Right lobe of liver (tissue), 6 donors: Measurements from ENCODE around the gene ITGA8. TPM values are rescaled to one million over a fixed set of nuclear protein-coding genes. Genes with fewer than 3 reads are reported as not detected.
"Not testable (repeated sequence)": the region's sequence is repeated elsewhere in the genome, so short reads cannot be mapped to it uniquely, and the experiment has no call there.

Experiments used
- ATAC-seq, 4 donors: fragments of 200-7000 bp; cut with Tn5 transposase; one replicate each; pipeline ENCODE4 v1.9.1; 2020; ENCODE audit warnings: mild to moderate bottlenecking in 4 of 4, moderate library complexity in 4 of 4
- DNase-seq, 3 donors: peaks; one replicate each; pipeline ENCODE4 v3.0.0-alpha.2; 2020
- H3K27ac ChIP-seq, 3 donors: fragments of 200-600 bp; one replicate each; pipeline ENCODE4 v1.8.0; 2022
- H3K27me3 ChIP-seq, 2 donors: fragments of 200-600 bp; one replicate each; pipeline ENCODE4 v1.8.0; 2022
- H3K36me3 ChIP-seq, 4 donors: fragments of 200-600 bp; sonication (generic) in 1 of 4; one replicate each; pipeline versions ENCODE4 v1.5.1 to v1.8.0; 2017 to 2022; ENCODE audit warnings: control low read depth in 1 of 4
- H3K4me1 ChIP-seq, 4 donors: fragments of 200-600 bp; sonication (generic) in 1 of 4; one replicate each; pipeline versions ENCODE4 v1.5.1 to v1.8.0; 2017 to 2022; ENCODE audit warnings: control low read depth in 1 of 4
- H3K4me3 ChIP-seq, 3 donors: fragments of 200-600 bp; one replicate each; pipeline ENCODE4 v1.8.0; 2022
- H3K9me3 ChIP-seq, 4 donors: fragments of 200-600 bp; sonication (generic) in 1 of 4; one replicate each; pipeline versions ENCODE4 v1.5.1 to v1.8.0; 2017 to 2022; ENCODE audit warnings: control low read depth in 1 of 4
- POLR2A ChIP-seq: fragments of 450-650 bp; IDR thresholded peaks from one replicate; pipeline ENCODE4 v1.6.1; 2017; ENCODE audit warnings: antibody characterized with exemption, mild to moderate bottlenecking
- WGBS: methylation state at CpG from one replicate; pipeline ENCODE4 v1.1.6; 2018; ENCODE audit warnings: low coverage, low lambda C conversion rate; ENCODE audit not compliant: insufficient coverage; ENCODE audit errors: missing lambda C conversion rate; 5-methylcytosine and 5-hydroxymethylcytosine counted together
- intact Hi-C, 2 donors: fragments of 100-400 bp; cut with DNase I; formaldehyde crosslinking; loops; one replicate each; pipeline versions ENCODE4 v1.11.2 to v1.14.1; 2022
- total RNA-seq, 6 experiments: library from RNA; depleted of rRNA in 2 of 6; stranded (reverse); fragments of >200 nt in 2 of 6; fragmentation: NEBNext Ultra II Directional in 3 of 6; extraction: Animal tissue kit (Norgen Biotek cat#: 25700) in 3 of 6; gene quantifications; one replicate each; pipeline versions ENCODE4 v1.1.0 to v1.2.4, GENCODE V29; 2016 to 2023
- TF ChIP-seq, protein P1 (sequence below), 4 donors: fragments of 200-600 bp in 3 of 4; fragments of 450-650 bp in 1 of 4; IDR thresholded peaks; one replicate each; pipeline versions ENCODE4 v1.5.1 to v1.8.0; 2016 to 2022; ENCODE audit warnings: antibody characterized with exemption in 4 of 4, mild to moderate bottlenecking in 2 of 4
- donor health status: DM: no; HTN: yes; CAD: no.
- donor health status: DM: no; HTN: no; CAD: no.
- donor health status: DM: no; HTN: no; CAD: no.
- donor health status: DM: no; HTN: yes; CAD: no.
- donor health status: DM: no; HTN: yes; CAD: no.

Gene ITGA8
- total RNA-seq, 6 experiments from 2014 or later: 0.18 to 0.80 (median 0.36) TPM

GRCh38 chr10:15563246-15563645 lies 156.5 kb downstream of the ITGA8 start:
- Histone ChIP-seq H3K4me3 (no peak overlapping the region), H3K9me3 (no peaks in the 10 kb centered on the region), H3K36me3 (no peaks in the 10 kb centered on the region), H3K27me3 (no peaks in the 10 kb centered on the region), H3K27ac (no peak overlapping the region), H3K4me1 (no peaks in the 10 kb centered on the region)
- 75% methylated on average over 1 of the region's 1 CpG for WGBS
- DNase-seq (no peak), ATAC-seq (no peak)
- TF ChIP-seq POLR2A: no peak
- TF ChIP-seq, protein P1, sequence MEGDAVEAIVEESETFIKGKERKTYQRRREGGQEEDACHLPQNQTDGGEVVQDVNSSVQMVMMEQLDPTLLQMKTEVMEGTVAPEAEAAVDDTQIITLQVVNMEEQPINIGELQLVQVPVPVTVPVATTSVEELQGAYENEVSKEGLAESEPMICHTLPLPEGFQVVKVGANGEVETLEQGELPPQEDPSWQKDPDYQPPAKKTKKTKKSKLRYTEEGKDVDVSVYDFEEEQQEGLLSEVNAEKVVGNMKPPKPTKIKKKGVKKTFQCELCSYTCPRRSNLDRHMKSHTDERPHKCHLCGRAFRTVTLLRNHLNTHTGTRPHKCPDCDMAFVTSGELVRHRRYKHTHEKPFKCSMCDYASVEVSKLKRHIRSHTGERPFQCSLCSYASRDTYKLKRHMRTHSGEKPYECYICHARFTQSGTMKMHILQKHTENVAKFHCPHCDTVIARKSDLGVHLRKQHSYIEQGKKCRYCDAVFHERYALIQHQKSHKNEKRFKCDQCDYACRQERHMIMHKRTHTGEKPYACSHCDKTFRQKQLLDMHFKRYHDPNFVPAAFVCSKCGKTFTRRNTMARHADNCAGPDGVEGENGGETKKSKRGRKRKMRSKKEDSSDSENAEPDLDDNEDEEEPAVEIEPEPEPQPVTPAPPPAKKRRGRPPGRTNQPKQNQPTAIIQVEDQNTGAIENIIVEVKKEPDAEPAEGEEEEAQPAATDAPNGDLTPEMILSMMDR (IDR thresholded peaks at IDR 0.05): no peak
- intact Hi-C loops: no loop called here

- no peak overlapping the region for H3K27ac ChIP-seq
- no peaks in the 10 kb centered on the region for H3K36me3 ChIP-seq
- no peak overlapping the region for H3K4me3 ChIP-seq
- intact Hi-C loops: no loop called here
- no peaks in the 10 kb centered on the region for H3K27me3 ChIP-seq
- DNase-seq (no peak), ATAC-seq (no peak)
- H3K4me1 ChIP-seq: no peaks in the 10 kb centered on the region
- WGBS: 50% methylated on average over 3 of the region's 5 CpGs
- no peaks in the 10 kb centered on the region for H3K9me3 ChIP-seq
- TF ChIP-seq, protein P1 (IDR thresholded peaks at IDR 0.05): no peak
- TF ChIP-seq POLR2A: no peak
Measured at GRCh38 chr10:15562578-15562977, 157.1 kb downstream of the ITGA8 start.

DNA sequence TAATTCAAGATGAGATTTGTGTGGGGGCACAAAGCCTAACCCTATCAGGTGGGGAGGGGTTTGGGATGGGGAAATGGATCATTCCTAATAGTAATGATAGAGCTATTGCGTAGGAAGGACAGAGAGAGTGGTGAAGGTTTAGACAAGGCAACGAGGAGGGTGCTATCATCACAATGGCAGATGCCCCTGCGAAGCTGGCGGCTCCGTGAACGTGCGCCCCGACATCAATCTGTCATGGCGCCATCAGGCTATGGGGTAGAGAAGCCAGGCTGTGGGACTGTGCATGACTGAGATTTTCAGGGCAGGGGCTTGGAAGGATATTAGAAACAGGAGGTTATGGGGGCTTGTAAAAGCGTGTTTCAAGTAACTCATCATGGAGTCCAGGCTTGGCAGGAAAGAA lies 157.6 kb downstream of the ITGA8 start:
- 71% methylated on average over 10 of the region's 10 CpGs for WGBS
- no peak for ATAC-seq
- Histone ChIP-seq H3K27ac (no peak overlapping the region), H3K36me3 (no peaks in the 10 kb centered on the region), H3K4me1 (no peaks in the 10 kb centered on the region), H3K27me3 (no peaks in the 10 kb centered on the region), H3K4me3 (no peak overlapping the region), H3K9me3 (no peaks in the 10 kb centered on the region)
- intact Hi-C loops: no loop called here
- TF ChIP-seq, protein P1 (IDR thresholded peaks at IDR 0.05): no peak
- TF ChIP-seq POLR2A: no peak
- DNase-seq: no peak

- no peak for DNase-seq
- ATAC-seq: no peak
- no peaks in the 10 kb centered on the region for H3K9me3 ChIP-seq
Measured at GRCh38 chr10:15558136-15558535, 161.6 kb downstream of the ITGA8 start.

DNA sequence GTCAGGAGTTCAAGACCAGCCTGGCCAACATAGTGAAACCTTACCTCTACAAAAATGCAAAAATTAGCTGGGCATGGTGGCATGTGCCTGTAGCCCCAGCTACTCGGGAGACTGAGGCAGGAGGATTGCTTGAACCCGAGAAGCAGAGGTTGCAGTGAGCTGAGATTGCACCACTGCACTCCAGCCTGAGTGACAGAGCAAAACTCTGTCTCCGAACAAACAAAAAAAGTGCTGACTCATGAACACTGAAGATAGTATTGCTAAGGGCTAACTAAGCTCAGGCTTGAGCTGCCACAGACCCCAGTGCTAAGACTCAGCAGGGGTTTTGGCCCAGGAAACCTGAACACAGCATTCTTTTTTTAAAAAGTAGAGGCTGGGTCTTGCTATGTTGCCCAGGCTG lies 162.6 kb downstream of the ITGA8 start:
- intact Hi-C loops, H3K27ac ChIP-seq, H3K36me3 ChIP-seq, H3K27me3 ChIP-seq, H3K4me3 ChIP-seq, DNase-seq, ATAC-seq, H3K9me3 ChIP-seq, H3K4me1 ChIP-seq: not testable (repeated sequence)
- WGBS: 35% methylated on average over 3 of the region's 3 CpGs

More at GRCh38 chr10:15558136-15558535, 161.6 kb downstream of the ITGA8 start:
- Histone ChIP-seq H3K27me3 (no peaks in the 10 kb centered on the region), H3K4me3 (no peak overlapping the region), H3K27ac (no peak overlapping the region), H3K36me3 (no peaks in the 10 kb centered on the region), H3K4me1 (no peaks in the 10 kb centered on the region)
- intact Hi-C loops: no loop called here
- WGBS: 55% methylated on average over 5 of the region's 5 CpGs
- TF ChIP-seq, protein P1 (IDR thresholded peaks at IDR 0.05): no peak
- no peak for TF ChIP-seq POLR2A
